Activated naive CD4-positive, alpha-beta T cell treated with anti-CD3 and anti-CD28 coated beads, Interleukin-2, amount 50 U/mL, for 24 hours (primary cell): ENCODE results near the gene TRPM3.

Source experiments
- H3K27ac Mint-ChIP-seq: one replicate; pipeline ENCODE4 v1.8.0; 2021; ENCODE audit warnings: mild to moderate bottlenecking, mixed read lengths
- H3K27me3 Mint-ChIP-seq: one replicate; pipeline ENCODE4 v1.8.0; 2021; ENCODE audit warnings: mixed read lengths
- H3K36me3 Mint-ChIP-seq: one replicate; pipeline ENCODE4 v1.8.0; 2021; ENCODE audit warnings: mixed read lengths
- H3K4me1 Mint-ChIP-seq: one replicate; pipeline ENCODE4 v1.8.0; 2021; ENCODE audit warnings: mixed read lengths
- H3K4me3 Mint-ChIP-seq: one replicate; pipeline ENCODE4 v1.8.0; 2021; ENCODE audit warnings: mild to moderate bottlenecking, mixed read lengths
- H3K9me3 Mint-ChIP-seq: one replicate; pipeline ENCODE4 v1.8.0; 2021; ENCODE audit warnings: mixed read lengths

TRPM3 gene

GRCh38 chr9:70823284-70823683, 298.1 kb downstream of the TRPM3 start:
- H3K27me3 Mint-ChIP-seq, result peaks cover 4% of the 10 kb centered on the region
- H3K36me3 Mint-ChIP-seq, result no peaks in the 10 kb centered on the region
- no peaks in the 10 kb centered on the region for H3K4me1 Mint-ChIP-seq
- H3K27ac Mint-ChIP-seq, result no peak overlapping the region
- H3K4me3 Mint-ChIP-seq, result no peak overlapping the region
- H3K9me3 Mint-ChIP-seq, result no peaks in the 10 kb centered on the region

- no peak overlapping the region for H3K4me3 Mint-ChIP-seq
- peaks cover 2% of the 10 kb centered on the region for H3K27me3 Mint-ChIP-seq
- H3K9me3 Mint-ChIP-seq, result no peaks in the 10 kb centered on the region
- no peaks in the 10 kb centered on the region for H3K4me1 Mint-ChIP-seq
- no peaks in the 10 kb centered on the region for H3K36me3 Mint-ChIP-seq
- H3K27ac Mint-ChIP-seq, result no peak overlapping the region
Observed at GRCh38 chr9:70817311-70817710, 304.1 kb downstream of the TRPM3 start.

- Mint-ChIP-seq H3K36me3 (no peaks in the 10 kb centered on the region), H3K9me3 (no peaks in the 10 kb centered on the region), H3K4me1 (no peaks in the 10 kb centered on the region), H3K27ac (no peak overlapping the region), H3K27me3 (peaks cover 2% of the 10 kb centered on the region), H3K4me3 (no peak overlapping the region)
Observed at GRCh38 chr9:70816891-70817290, 304.5 kb downstream of the TRPM3 start.

GRCh38 chr9:70816316-70816715, 305.1 kb downstream of the TRPM3 start:
- no peak overlapping the region for H3K4me3 Mint-ChIP-seq
- no peaks in the 10 kb centered on the region for H3K36me3 Mint-ChIP-seq
- no peaks in the 10 kb centered on the region for H3K4me1 Mint-ChIP-seq
- peaks cover 2% of the 10 kb centered on the region for H3K27me3 Mint-ChIP-seq
- H3K27ac Mint-ChIP-seq, result no peak overlapping the region
- H3K9me3 Mint-ChIP-seq, result no peaks in the 10 kb centered on the region

GRCh38 chr9:70814597-70814996, 306.8 kb downstream of the TRPM3 start:
- Mint-ChIP-seq H3K27me3 (peaks cover 4% of the 10 kb centered on the region), H3K4me1 (no peaks in the 10 kb centered on the region), H3K4me3 (no peak overlapping the region), H3K27ac (no peak overlapping the region), H3K9me3 (no peaks in the 10 kb centered on the region), H3K36me3 (no peaks in the 10 kb centered on the region)

GRCh38 chr9:70813141-70813540, 308.3 kb downstream of the TRPM3 start:
- Mint-ChIP-seq H3K36me3 (no peaks in the 10 kb centered on the region), H3K4me1 (no peaks in the 10 kb centered on the region), H3K27ac (no peak overlapping the region), H3K9me3 (no peaks in the 10 kb centered on the region), H3K4me3 (no peak overlapping the region), H3K27me3 (peaks cover 4% of the 10 kb centered on the region)

- H3K27me3 Mint-ChIP-seq, result peaks cover 4% of the 10 kb centered on the region
- H3K9me3 Mint-ChIP-seq, result no peaks in the 10 kb centered on the region
- no peaks in the 10 kb centered on the region for H3K36me3 Mint-ChIP-seq
- H3K4me3 Mint-ChIP-seq, result no peak overlapping the region
- H3K4me1 Mint-ChIP-seq, result no peaks in the 10 kb centered on the region
- no peak overlapping the region for H3K27ac Mint-ChIP-seq
Observed at GRCh38 chr9:70811638-70812037, 309.8 kb downstream of the TRPM3 start.

GRCh38 chr9:70806875-70807274, 314.5 kb downstream of the TRPM3 start:
- Mint-ChIP-seq H3K27ac (no peak overlapping the region), H3K36me3 (no peaks in the 10 kb centered on the region), H3K27me3 (peaks cover 3% of the 10 kb centered on the region), H3K4me3 (no peak overlapping the region), H3K9me3 (no peaks in the 10 kb centered on the region), H3K4me1 (no peaks in the 10 kb centered on the region)

GRCh38 chr9:70805949-70806348, 315.5 kb downstream of the TRPM3 start:
- Mint-ChIP-seq H3K4me1 (no peaks in the 10 kb centered on the region), H3K27ac (no peak overlapping the region), H3K27me3 (peaks cover 3% of the 10 kb centered on the region), H3K4me3 (no peak overlapping the region), H3K9me3 (no peaks in the 10 kb centered on the region), H3K36me3 (no peaks in the 10 kb centered on the region)

- Mint-ChIP-seq H3K4me1 (no peaks in the 10 kb centered on the region), H3K36me3 (no peaks in the 10 kb centered on the region), H3K4me3 (no peak overlapping the region), H3K9me3 (no peaks in the 10 kb centered on the region), H3K27me3 (peaks cover 3% of the 10 kb centered on the region), H3K27ac (no peak overlapping the region)
Observed at GRCh38 chr9:70802758-70803436, 318.5 kb downstream of the TRPM3 start.

- Mint-ChIP-seq H3K27ac (no peak overlapping the region), H3K36me3 (no peaks in the 10 kb centered on the region), H3K4me1 (no peaks in the 10 kb centered on the region), H3K4me3 (no peak overlapping the region), H3K27me3 (peaks cover 4% of the 10 kb centered on the region), H3K9me3 (no peaks in the 10 kb centered on the region)
Observed at GRCh38 chr9:70802206-70802605, 319.2 kb downstream of the TRPM3 start.

GRCh38 chr9:70801181-70801829, 320.1 kb downstream of the TRPM3 start:
- H3K9me3 Mint-ChIP-seq, result no peaks in the 10 kb centered on the region
- no peak overlapping the region for H3K4me3 Mint-ChIP-seq
- H3K4me1 Mint-ChIP-seq, result no peaks in the 10 kb centered on the region
- no peak overlapping the region for H3K27ac Mint-ChIP-seq
- H3K27me3 Mint-ChIP-seq, result peaks cover 4% of the 10 kb centered on the region
- H3K36me3 Mint-ChIP-seq, result no peaks in the 10 kb centered on the region

- H3K4me1 Mint-ChIP-seq, result no peaks in the 10 kb centered on the region
- H3K4me3 Mint-ChIP-seq, result no peak overlapping the region
- H3K36me3 Mint-ChIP-seq, result no peaks in the 10 kb centered on the region
- peaks cover 5% of the 10 kb centered on the region for H3K27me3 Mint-ChIP-seq
- no peaks in the 10 kb centered on the region for H3K9me3 Mint-ChIP-seq
- H3K27ac Mint-ChIP-seq, result no peak overlapping the region
Observed at GRCh38 chr9:70798018-70798417, 323.4 kb downstream of the TRPM3 start.

- H3K4me3 Mint-ChIP-seq, result no peak overlapping the region
- H3K27me3 Mint-ChIP-seq, result peaks cover 7% of the 10 kb centered on the region
- H3K27ac Mint-ChIP-seq, result no peak overlapping the region
- no peaks in the 10 kb centered on the region for H3K4me1 Mint-ChIP-seq
- no peaks in the 10 kb centered on the region for H3K36me3 Mint-ChIP-seq
- H3K9me3 Mint-ChIP-seq, result no peaks in the 10 kb centered on the region
Observed at GRCh38 chr9:70795841-70796240, 325.6 kb downstream of the TRPM3 start.

GRCh38 chr9:70792796-70793195, 328.6 kb downstream of the TRPM3 start:
- Mint-ChIP-seq H3K36me3 (no peaks in the 10 kb centered on the region), H3K4me1 (no peaks in the 10 kb centered on the region), H3K9me3 (no peaks in the 10 kb centered on the region), H3K27ac (no peak overlapping the region), H3K27me3 (peaks cover 7% of the 10 kb centered on the region), H3K4me3 (no peak overlapping the region)

- Mint-ChIP-seq H3K4me3 (no peak overlapping the region), H3K27me3 (peaks cover 6% of the 10 kb centered on the region), H3K9me3 (no peaks in the 10 kb centered on the region), H3K4me1 (no peaks in the 10 kb centered on the region), H3K36me3 (no peaks in the 10 kb centered on the region), H3K27ac (no peak overlapping the region)
Observed at GRCh38 chr9:70791936-70792335, 329.5 kb downstream of the TRPM3 start.

GRCh38 chr9:70789086-70789485, 332.3 kb downstream of the TRPM3 start:
- H3K9me3 Mint-ChIP-seq, result no peaks in the 10 kb centered on the region
- no peaks in the 10 kb centered on the region for H3K4me1 Mint-ChIP-seq
- H3K36me3 Mint-ChIP-seq, result no peaks in the 10 kb centered on the region
- H3K27ac Mint-ChIP-seq, result no peak overlapping the region
- no peak overlapping the region for H3K4me3 Mint-ChIP-seq
- peaks cover 5% of the 10 kb centered on the region for H3K27me3 Mint-ChIP-seq
